ENCODE data around the gene RASAL1.

Gene RASAL1

GRCh38 chr12:113180333-113180732 lies 44.8 kb upstream of the RASAL1 start:
- POLR2A ChIA-PET (ENCODE audit: low non-redundant PET), result no interaction called here
- no peak for TF ChIP-seq CTCF (conservative IDR thresholded peaks at IDR 0.05; ENCODE audit: low read depth)
- CTCF ChIA-PET, result no interaction called here
- H3K27ac ChIP-seq, result 0 out of 2 replicates have a peak overlapping the region, but pooled peaks have one; percentile 8
- no peak for DNase-seq (ENCODE audit: low spot score)

- H3K27ac ChIP-seq, result no peak overlapping the region
- ChIA-PET CTCF (interaction anchor here (1.4 kb wide), 1 partner anchor 26 kb away, joined by 4 read pairs; no protein-coding TSS in a partner anchor), POLR2A (ENCODE audit: low non-redundant PET) (no interaction called here)
- DNase-seq (ENCODE audit: low spot score), result no peak
- TF ChIP-seq CTCF (conservative IDR thresholded peaks at IDR 0.05; ENCODE audit: low read depth), result no peak
These were observed 43.5 kb upstream of the RASAL1 start for GRCh38 chr12:113179023-113179422.

GRCh38 chr12:113174461-113175384 lies 39.2 kb upstream of the RASAL1 start:
- ChIA-PET CTCF (interaction anchor here (0.6 to 1.8 kb wide), 12 partner anchors 8 to 738 kb away, joined by 3 to 8 read pairs (median 4); partner anchors contain the start of genes CFAP73, DDX54 and RITA1), POLR2A (ENCODE audit: low non-redundant PET) (no interaction called here)
- H3K27ac ChIP-seq, result peak overlapping the region; percentile 44
- TF ChIP-seq CTCF (conservative IDR thresholded peaks at IDR 0.05; ENCODE audit: low read depth), result peak; percentile 97
- peak; percentile 78 for DNase-seq (ENCODE audit: low spot score)

- ChIA-PET POLR2A (ENCODE audit: low non-redundant PET) (no interaction called here), CTCF (interaction anchor here (0.6 to 1.8 kb wide), 5 partner anchors 16 to 141 kb away, joined by 3 to 8 read pairs (median 5); no protein-coding TSS in a partner anchor)
- no peak for DNase-seq (ENCODE audit: low spot score)
These were observed 37.6 kb upstream of the RASAL1 start for GRCh38 chr12:113173081-113173698.

GRCh38 chr12:113172185-113172584 lies 36.6 kb upstream of the RASAL1 start:
- H3K27ac ChIP-seq, result no peak overlapping the region
- no peak for TF ChIP-seq CTCF (conservative IDR thresholded peaks at IDR 0.05; ENCODE audit: low read depth)
- POLR2A ChIA-PET (ENCODE audit: low non-redundant PET), result no interaction called here
- no peak for DNase-seq (ENCODE audit: low spot score)
- CTCF ChIA-PET, result no interaction called here

More at GRCh38 chr12:113173081-113173698, 37.6 kb upstream of the RASAL1 start:
- H3K27ac ChIP-seq, result no peak overlapping the region
- TF ChIP-seq CTCF (conservative IDR thresholded peaks at IDR 0.05; ENCODE audit: low read depth), result no peak

- no peak for TF ChIP-seq CTCF (conservative IDR thresholded peaks at IDR 0.05; ENCODE audit: low read depth)
- POLR2A ChIA-PET (ENCODE audit: low non-redundant PET), result no interaction called here
- no peak for DNase-seq (ENCODE audit: low spot score)
- no peak overlapping the region for H3K27ac ChIP-seq
- CTCF ChIA-PET, result interaction anchor here (0.6 kb wide), 1 partner anchor 13 kb away, joined by 3 read pairs; no protein-coding TSS in a partner anchor
These were observed 36.0 kb upstream of the RASAL1 start for GRCh38 chr12:113171543-113171942.
